ENCODE measurements around the gene CENPH.
A peak's percentile ranks its signal among the peaks of the same experiment; 100 is the strongest.
"Not testable (repeated sequence)": the region's sequence is repeated elsewhere in the genome, so short reads cannot be mapped to it uniquely, and the experiment has no call there.

CENPH gene

GRCh38 chr5:69238760-69239251 is 49.4 kb downstream of the CENPH start:
- peak overlapping the region in 4 of 21 experiments; percentile 10 to 39 (median 34) for H3K27ac ChIP-seq
- H3K4me3 ChIP-seq: no peak overlapping the region

- H3K27ac ChIP-seq: no peak overlapping the region
- no peak overlapping the region for H3K4me3 ChIP-seq
Measured at GRCh38 chr5:69242215-69242927, 53.0 kb downstream of the CENPH start.

GRCh38 chr5:69245031-69245430 is 55.6 kb downstream of the CENPH start:
- Histone ChIP-seq H3K27ac (no peak overlapping the region), H3K4me3 (no peak overlapping the region)

- Histone ChIP-seq H3K27ac (no peak overlapping the region), H3K4me3 (no peak overlapping the region)
Measured at GRCh38 chr5:69248019-69248418, 58.6 kb downstream of the CENPH start.

- Histone ChIP-seq H3K27ac (no peak overlapping the region), H3K4me3 (no peak overlapping the region)
Measured at GRCh38 chr5:69250593-69250992, 61.2 kb downstream of the CENPH start.

- H3K4me3 ChIP-seq: no peak overlapping the region
- H3K27ac ChIP-seq: no peak overlapping the region
Measured at GRCh38 chr5:69252437-69252836, 63.1 kb downstream of the CENPH start.

GRCh38 chr5:69255940-69256339 is 66.6 kb downstream of the CENPH start:
- not testable (repeated sequence) for H3K4me3 ChIP-seq, H3K27ac ChIP-seq

GRCh38 chr5:69257577-69257976 is 68.2 kb downstream of the CENPH start:
- no peak overlapping the region for H3K27ac ChIP-seq
- H3K4me3 ChIP-seq: no peak overlapping the region
